GM12873 (cell line): ENCODE data around the gene CNTNAP2.

Source experiments
- TF ChIP-seq, protein P1 (sequence below): IDR thresholded peaks from 2 replicates; pipeline ENCODE4 v1.5.1; 2012; ENCODE audit warnings: low read depth, mild to moderate bottlenecking, moderate library complexity, low read length, control low read depth; ENCODE audit not compliant: insufficient read depth; ENCODE audit errors: missing control alignments

The CNTNAP2 gene

DNA sequence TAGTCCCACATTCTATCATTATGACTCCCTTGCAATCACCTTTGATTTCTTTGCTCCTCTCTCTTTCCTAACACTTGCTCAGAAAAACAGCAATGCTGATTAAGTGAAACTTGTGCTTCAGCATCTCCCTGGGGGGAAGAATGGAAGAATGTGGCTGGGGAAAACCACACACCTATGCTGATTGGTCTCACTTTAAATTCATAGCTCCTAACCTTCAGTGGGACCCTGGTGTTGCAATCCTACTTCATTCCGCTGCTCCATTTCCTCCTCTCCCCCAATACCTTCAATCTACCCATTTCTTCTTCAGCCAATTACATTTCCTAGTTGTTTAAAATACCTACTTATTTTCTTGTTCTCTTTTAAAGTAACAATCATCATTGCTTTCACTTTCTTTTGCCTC lies 1307.3 kb downstream of the CNTNAP2 start:
- TF ChIP-seq, protein P1, sequence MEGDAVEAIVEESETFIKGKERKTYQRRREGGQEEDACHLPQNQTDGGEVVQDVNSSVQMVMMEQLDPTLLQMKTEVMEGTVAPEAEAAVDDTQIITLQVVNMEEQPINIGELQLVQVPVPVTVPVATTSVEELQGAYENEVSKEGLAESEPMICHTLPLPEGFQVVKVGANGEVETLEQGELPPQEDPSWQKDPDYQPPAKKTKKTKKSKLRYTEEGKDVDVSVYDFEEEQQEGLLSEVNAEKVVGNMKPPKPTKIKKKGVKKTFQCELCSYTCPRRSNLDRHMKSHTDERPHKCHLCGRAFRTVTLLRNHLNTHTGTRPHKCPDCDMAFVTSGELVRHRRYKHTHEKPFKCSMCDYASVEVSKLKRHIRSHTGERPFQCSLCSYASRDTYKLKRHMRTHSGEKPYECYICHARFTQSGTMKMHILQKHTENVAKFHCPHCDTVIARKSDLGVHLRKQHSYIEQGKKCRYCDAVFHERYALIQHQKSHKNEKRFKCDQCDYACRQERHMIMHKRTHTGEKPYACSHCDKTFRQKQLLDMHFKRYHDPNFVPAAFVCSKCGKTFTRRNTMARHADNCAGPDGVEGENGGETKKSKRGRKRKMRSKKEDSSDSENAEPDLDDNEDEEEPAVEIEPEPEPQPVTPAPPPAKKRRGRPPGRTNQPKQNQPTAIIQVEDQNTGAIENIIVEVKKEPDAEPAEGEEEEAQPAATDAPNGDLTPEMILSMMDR, result no peak

DNA sequence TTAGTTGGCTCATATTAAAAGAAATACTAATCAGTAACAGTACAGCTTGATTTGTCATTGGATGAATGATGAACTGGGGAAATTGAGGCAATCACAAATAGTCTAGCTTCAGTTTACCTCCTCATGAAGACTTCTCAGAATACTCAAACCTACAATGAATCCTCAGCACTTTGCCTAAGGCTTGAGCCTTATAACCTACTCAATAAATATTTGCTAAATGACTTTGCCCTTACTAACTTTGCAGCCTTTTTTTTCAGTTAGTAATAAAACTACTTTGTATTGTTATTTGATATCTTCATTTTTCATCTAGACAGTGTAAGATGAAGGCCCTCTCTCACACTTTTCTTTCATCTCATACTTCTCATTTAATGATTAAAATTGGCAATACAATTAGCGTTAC lies 1311.5 kb downstream of the CNTNAP2 start:
- TF ChIP-seq, protein P1, result no peak

DNA sequence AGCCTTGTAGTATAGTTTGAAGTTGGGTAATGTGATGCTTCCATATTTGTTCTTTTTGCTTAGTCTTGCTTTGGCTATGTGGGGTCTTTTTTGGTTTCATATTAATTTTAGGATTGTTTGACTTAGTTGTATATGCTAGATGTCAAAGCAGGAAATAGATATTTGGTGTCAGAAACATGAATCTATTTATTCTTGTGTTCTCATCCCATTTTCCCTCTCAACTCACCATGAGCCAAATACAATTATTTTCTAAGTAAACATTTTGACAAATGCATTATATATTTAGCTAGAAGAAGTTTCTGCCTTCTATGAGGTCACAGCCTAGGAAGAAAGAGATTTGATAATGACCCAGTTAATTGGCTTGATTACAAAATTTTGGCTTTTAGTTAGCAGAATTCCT lies 1313.4 kb downstream of the CNTNAP2 start:
- TF ChIP-seq, protein P1, result no peak

DNA sequence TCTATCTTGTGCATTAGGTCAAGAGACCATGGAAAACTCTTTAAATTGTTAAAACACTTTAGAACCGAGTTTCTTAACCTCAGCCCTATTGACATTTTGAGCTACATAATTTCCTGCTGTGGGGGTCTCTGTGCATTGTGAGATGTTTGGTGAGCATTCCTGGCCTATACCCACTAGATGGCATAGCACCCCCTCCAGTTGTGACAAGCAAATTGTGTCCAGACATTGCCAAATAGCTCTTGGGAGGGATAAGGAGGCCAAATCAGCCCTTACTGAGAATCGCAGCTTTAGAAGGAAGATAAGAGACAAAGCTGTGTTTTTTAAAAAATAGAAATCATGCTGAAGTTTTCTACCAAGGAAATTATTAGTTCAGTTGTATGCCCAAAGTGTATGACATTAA lies 1315.5 kb downstream of the CNTNAP2 start:
- TF ChIP-seq, protein P1, result no peak

DNA sequence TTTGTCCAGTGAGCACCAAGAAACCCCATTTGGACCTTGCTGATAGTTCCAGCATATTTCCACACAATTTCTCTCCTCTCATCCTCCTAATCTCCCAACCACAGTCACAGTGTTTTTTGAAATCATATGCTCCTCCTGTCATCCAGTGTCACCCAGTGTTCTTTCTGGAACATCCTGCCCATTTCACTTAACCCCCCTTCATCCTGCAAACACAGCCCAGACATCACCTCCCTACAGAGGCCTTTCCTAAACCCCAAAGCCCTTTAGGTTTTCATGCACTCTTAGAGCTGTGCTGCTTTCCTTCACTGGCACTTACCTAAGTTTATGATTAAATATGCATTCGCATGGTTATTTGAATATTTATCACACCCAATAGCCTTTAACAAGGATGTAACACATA lies 1316.0 kb downstream of the CNTNAP2 start:
- TF ChIP-seq, protein P1, result no peak

DNA sequence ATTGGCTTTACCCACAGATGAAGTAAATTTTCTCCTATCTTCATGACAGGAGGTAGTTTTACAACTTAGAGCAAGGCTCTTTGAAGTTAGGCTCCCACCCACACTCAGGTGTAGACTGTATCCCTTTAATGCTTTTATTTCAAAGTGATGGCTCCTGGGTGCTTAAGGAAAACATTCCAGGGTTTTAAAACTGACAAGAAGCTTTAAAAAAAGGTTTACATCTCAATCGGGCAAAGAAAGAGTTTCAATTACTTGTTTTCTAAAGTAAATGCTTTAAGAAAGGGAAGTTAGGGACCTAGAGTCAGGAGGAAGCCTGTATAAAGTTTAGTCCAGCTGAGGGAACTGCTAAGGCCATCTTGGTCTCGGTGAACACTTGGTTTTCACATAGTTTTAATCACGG lies 1320.1 kb downstream of the CNTNAP2 start:
- TF ChIP-seq, protein P1, result no peak

DNA sequence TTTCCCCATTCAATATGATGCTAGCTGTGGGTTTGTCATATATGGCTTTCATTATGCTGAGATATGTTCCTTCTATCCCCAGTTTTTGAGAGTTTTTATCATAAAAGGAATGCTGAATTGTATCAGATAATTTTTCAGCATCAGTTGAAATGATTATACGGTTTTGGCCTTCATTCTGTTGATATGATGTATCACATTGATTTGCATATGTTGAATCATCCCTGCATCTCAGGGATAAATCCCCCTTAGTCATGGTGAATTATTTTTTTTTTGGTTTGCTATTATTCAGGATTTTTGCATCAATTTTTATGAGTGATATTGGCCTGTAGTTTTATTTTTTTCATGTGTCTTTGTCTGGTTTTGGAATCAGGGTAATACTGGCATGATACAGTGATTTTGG lies 1321.6 kb downstream of the CNTNAP2 start:
- TF ChIP-seq, protein P1, result no peak
